Fibroblast of skin of right quadriceps (primary cell): ENCODE measurements around the gene SLC35F6.
"Not testable (repeated sequence)": the region's sequence is repeated elsewhere in the genome, so short reads cannot be mapped to it uniquely, and the experiment has no call there.

Experiments
- DNase-seq: peaks from one replicate; pipeline ENCODE4 v3.0.0-alpha.2; 2013

Gene SLC35F6

DNA sequence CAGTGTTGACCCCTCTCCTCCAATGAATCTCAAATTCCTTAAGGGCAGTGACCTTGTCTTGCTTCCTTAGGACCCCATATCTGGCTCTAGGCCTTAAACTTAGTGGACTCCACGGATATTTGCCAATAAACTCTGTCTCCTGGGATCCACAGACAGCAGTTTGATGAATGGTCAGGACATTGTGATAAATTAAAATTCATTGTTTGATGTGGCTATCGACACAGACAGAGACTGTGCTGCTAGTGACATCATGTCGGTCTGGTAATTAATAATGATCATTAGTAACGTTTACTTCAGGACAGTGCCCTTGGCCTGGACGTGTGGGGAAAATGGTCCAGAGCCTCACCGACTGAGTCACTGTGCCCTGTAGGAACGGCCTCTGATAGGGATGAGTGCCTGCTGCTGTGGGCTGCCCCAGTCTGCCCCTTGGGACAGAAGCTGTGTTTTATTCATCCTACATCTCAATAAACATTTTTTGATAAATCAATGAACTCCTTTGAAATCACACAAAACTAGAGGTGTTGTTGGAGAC is 5.2 kb upstream of the SLC35F6 start:
- no peak for DNase-seq

DNA sequence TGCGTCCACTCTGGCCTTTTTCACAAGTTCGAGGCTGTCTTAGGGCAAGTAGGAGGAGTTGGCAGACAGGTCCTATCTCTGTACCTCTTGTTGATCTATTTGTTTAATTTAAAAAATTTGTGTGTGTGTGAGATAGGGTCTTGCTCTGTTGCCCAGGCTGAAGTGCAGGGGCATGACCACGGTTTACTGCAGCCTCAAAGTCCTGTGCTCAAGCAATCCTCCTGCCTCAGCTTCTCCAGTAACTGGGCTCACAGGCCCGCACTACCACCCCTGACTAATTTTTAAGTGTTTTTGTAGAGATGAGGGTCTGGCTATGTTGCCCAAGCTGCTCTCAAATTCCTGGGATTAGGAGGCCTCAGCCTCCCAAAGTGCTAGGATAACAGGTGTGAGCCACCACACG is 4.2 kb upstream of the SLC35F6 start:
- DNase-seq, result no peak

DNA sequence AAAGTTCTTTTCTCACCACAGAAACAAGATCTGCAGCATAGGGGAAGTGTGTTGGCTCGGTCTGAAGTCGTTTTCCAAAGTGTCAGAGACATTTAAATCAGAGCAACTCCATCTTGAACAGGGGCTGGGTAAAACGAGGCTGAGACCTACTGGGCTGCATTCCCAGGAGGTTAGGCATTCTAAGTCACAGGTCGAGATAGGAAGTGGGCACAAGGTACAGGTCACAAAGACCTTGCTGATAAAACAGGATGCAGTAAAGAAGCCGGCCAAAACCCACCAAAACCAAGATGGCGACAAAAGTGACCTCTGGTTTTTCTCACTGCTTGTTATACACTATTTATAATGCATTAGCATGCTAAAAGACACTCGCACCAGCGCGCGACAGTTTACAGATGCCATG is 3.1 kb upstream of the SLC35F6 start:
- DNase-seq, result not testable (repeated sequence)

DNA sequence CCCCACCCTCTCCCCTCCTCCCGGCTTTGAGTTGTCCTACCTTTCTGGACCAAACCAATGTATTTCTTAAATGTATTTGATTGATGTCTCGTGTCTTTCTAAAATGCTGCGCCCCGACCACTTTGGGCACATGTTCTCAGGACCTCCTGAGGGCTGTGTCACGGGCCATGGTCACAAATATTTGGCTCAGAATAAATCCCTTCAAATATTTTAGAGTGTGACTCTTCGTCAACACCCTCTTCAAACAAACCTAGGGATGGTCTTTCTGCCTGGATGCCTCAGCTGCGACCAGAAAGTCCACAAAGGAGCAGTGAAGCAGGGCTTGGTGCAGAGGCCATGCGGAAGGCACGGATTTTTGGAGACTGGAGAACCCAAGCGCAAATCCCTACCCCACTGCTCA is 1.1 kb upstream of the SLC35F6 start:
- no peak for DNase-seq

DNA sequence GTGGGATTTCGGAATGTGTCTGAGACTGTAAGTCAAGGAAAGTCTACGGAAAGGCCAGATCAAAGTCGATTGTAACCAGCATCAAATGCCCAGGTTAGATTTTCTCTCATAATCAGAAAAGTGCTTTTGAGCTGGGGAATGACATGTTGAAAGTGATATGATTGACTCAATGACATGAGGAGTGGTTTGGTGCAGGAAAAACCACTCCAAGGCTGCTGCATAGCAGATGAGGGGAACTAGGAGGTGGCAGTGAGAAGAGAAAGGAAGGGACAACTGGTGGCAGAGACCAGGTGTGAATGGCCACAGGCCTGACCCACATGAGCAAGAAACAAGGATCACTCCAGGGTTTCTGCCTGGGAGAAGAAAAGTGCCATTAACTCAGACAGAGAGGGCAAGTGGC is 822 bp downstream of the SLC35F6 start:
- no peak for DNase-seq

DNA sequence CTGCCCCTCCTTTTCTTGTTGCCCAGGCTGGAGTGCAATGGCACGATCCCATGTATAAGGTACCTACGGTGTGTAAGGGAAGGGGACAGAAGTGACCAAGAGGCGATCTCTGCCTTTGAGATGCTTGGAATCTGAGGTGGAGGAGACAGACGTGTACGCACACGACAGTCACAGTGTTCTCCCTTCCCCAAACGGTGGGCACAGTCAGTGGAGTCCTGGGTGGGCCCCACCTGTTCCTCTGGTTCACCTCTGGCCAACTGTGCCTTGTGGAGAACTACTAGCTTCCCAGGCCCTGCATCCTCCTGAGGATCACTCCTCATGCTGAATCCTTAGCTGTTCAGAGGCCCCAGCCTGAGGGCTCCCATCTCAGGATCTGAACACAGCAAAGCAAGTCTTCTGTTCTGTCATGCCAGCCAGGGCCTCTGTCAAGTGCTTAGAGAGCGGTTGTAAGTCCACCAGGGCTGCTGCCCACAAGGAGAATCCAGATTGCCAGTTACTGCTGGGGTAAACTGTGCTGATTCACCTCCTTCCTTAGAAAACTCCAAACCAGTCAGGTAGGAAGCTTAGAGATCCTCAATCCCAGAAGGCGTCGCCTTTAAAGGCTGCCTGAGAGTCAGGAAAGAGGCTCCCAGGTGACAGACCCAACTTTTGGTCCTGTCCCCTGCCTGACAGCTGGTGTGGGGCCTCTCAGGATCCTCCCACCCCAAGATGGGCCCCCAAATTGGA is 1.6 kb downstream of the SLC35F6 start:
- DNase-seq, result no peak

DNA sequence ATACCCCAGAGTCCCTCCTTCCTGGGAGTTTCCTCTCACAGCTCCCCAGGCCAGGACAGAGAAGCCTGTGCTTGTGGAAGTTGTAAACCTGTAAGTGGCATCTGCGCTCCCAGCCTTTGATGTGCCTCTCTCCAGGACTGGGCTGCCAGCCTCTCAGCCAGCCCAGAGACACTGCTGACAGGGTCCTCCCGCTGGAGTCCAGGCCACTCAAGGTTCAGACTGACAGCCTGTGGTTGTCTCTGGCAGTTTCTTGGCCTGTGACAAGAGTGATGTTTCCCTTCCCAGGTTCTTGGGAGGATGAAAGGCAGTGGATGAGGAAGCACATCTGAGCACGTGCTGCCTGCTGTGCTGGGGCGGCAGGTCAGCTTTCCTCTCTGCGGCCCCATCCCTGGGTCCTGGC is 3.0 kb downstream of the SLC35F6 start:
- DNase-seq, result no peak

DNA sequence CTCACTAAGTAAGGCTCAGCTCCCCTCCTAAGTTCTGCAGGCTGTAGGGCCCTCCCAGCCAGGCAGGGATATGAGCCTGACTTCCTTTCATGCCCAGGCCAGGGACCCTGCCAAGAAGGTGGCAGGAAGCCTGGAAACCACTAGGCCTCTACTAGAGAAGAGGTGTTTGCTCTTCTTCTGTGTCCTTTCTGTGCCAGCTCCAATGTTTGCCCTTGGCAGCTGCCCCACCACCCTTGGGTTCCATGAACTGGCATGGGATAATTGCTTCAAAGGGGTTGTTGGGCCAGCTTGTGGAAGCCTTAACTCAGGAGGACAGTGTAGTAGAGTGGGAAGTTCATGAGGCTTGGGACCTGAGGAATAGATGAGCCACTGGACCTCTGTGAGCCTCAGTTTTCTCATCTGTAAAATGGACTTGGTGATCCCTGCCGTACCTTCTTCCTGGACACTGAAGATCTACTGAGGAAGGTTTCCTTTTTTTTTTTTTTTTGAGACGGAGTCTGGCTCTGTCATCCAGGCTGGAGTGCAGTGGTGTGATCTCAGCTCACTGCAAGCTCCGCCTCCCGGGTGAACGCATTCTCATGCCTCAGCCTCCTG is 3.9 kb downstream of the SLC35F6 start:
- no peak for DNase-seq

DNA sequence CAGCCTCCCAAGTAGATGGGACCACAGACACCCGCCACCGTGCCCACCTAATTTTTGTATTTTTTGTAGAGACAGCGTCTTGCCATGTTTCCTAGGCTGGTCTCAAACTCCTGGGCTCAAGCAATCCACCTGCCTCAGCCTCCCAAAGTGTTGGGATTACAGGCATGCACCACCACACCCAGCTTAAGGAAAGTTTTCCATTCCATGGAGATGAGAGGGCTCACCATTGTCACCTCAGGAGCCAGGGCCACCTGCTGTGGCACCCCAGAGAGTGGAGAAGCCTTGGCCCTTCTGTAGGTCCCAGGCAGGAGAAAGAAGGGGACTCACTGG is 4.6 kb downstream of the SLC35F6 start:
- DNase-seq, result no peak

DNA sequence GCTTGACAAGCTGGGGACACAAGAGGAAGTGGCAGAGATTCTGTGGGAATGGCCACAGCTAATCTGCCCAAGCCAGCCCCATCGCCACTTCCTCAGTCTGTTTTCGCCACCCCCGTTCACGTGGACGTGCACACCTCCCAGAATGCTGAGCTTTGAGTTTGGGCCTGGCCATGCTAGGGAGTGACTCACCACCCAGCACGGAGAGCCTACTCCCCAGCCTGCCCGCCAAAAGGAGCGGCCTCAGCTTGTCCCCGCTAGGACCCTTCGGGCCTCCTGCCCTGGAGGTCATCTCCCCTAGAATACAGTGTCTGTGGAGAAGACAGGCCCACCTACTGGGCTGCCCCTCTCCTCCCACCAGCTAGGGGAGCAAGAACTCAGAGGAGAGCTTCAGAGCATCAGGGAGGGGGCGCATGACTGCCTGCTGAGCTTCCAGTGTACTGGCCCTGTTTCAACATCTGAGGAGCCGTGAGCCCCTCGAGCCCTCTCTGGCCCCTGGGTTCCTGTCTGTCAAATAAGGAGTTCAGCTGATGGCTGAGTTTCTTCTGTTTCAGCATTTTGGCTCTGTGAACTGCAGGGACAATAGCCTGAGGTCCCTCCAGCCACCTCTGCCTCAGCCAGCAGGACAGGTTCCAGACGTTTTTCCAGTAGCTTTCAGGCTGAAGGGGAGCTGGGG is 5.1 kb downstream of the SLC35F6 start:
- DNase-seq, result no peak

DNA sequence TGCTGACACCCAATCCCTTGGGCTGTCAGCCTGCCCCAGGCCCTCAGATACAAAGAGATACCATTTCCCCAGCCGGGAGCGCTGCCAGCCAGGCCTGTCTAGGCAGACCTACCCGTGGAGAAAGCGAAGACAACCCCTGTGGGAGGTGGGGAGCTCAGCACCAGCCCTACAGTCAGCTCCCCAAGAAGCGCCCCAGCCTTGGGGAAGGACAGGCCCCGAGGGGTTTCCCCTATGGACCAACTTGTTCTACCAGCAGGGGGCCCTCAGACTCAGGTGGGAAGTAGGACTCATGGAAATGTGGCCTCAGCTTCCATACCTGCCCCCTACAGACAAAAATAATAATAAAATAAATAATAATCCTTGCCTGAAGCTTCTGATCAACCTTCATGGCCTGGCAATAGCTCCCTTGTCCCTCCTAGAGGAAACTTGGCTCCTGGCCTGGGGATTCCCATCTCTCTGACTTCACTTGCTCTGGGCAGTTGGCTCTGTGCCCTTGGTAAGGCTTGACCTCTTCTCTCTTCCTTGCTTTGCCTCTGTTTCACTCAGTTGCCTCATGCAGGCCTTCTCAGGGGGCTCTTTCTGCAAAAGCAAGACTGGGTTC is 7.0 kb downstream of the SLC35F6 start:
- DNase-seq, result peak; percentile 66

DNA sequence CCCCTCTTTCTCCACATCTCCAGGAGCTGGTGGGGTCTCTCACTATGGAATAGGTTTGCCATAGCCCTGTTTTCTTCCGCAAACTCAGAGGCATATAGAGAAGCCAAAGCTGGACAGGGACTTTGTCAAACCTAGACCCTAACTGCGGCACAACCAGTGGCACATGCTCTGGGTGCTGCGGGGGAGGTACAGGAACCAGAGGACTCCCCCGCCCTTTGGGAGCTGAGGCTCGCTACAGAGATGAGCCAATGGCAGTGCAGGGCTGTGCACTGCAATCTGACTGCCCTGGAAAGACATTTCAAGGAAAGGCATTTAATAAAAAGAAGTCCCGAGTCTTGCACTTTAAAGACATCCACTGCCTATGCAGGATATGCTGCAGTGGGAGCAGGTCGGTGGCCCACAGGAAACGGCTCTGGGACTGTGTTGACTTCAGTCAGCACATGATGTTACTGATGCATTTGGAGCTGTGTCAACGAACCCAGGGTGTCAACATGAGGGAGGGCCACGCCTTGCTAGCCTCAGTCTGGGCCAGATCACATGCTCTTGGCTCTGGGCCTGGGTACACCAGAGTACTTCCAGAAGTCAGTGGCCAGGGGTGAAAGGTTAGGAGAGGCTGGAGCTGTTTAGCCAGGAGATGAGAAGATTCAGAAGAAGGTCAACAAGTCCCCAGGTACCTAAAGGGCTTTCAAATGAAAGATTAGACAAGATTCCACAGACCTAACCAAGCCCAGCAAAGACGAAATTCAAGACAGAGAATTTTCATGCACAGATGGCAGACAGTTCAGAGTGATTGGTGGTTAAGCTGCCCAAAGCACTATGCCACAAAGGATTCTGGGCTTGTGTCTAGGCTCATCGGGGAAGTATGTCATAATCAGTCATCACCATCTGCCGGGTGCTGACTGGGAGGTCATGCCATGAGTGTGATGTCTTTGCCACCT is 8.2 kb downstream of the SLC35F6 start:
- DNase-seq, result no peak

DNA sequence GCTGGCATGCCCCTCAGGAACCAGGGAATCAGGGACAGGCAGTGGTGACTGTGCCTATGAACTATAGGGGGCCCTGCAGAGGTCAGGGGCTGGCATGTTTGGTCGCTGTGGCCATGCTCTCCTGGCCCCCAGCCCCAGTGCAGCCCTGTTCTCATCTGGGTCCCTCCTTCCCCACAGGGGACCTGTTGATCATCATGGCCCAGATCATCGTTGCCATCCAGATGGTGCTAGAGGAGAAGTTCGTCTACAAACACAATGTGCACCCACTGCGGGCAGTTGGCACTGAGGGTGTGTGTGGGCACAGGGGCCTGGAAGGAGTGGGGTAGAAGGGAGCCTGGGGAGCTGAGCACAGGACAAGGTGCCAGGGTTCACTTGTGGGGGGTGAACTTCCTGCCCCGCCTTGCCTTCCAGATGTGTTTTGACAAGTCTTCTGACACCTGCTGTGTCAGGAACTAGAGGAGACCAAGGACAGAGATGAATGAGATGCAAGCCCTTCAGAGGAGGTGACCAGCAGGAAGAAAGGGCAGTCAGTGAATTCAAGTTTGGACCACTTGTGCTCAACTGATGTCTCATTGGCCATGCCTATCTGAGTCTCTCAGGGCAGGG is 12.2 kb downstream of the SLC35F6 start:
- no peak for DNase-seq

DNA sequence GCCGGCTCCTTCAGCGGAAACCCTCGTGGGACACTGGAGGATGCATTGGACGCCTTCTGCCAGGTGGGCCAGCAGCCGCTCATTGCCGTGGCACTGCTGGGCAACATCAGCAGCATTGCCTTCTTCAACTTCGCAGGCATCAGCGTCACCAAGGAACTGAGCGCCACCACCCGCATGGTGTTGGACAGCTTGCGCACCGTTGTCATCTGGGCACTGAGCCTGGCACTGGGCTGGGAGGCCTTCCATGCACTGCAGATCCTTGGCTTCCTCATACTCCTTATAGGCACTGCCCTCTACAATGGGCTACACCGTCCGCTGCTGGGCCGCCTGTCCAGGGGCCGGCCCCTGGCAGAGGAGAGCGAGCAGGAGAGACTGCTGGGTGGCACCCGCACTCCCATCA is 14.0 kb downstream of the SLC35F6 start:
- DNase-seq, result no peak

DNA sequence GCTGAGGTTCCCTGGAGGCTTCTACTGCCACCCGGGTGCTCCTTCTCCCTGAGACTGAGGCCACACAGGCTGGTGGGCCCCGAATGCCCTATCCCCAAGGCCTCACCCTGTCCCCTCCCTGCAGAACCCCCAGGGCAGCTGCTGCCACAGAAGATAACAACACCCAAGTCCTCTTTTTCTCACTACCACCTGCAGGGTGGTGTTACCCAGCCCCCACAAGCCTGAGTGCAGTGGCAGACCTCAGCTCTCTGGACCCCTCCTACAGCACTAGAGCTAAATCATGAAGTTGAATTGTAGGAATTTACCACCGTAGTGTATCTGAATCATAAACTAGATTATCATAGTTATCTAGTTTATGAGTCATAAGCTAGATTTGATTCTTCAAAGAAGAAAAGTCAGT is 14.4 kb downstream of the SLC35F6 start:
- no peak for DNase-seq

DNA sequence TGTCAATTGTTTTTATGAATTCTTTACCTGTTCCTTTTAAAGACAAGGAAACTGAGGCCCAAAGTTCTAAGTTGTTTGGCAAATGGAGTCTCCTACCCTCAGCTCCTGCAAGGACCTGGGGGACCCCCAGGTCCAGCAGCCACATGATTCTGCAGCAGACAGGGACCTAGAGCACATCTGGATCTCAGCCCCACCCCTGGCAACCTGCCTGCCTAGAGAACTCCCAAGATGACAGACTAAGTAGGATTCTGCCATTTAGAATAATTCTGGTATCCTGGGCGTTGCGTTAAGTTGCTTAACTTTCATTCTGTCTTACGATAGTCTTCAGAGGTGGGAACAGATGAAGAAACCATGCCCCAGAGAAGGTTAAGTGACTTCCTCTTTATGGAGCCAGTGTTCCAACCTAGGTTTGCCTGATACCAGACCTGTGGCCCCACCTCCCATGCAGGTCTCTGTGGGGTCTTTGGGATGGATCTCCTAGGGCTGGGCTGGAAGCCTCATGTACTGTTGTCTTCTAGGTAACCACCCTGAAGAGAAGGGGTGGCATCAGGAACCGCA is 16.2 kb downstream of the SLC35F6 start:
- DNase-seq, result no peak

DNA sequence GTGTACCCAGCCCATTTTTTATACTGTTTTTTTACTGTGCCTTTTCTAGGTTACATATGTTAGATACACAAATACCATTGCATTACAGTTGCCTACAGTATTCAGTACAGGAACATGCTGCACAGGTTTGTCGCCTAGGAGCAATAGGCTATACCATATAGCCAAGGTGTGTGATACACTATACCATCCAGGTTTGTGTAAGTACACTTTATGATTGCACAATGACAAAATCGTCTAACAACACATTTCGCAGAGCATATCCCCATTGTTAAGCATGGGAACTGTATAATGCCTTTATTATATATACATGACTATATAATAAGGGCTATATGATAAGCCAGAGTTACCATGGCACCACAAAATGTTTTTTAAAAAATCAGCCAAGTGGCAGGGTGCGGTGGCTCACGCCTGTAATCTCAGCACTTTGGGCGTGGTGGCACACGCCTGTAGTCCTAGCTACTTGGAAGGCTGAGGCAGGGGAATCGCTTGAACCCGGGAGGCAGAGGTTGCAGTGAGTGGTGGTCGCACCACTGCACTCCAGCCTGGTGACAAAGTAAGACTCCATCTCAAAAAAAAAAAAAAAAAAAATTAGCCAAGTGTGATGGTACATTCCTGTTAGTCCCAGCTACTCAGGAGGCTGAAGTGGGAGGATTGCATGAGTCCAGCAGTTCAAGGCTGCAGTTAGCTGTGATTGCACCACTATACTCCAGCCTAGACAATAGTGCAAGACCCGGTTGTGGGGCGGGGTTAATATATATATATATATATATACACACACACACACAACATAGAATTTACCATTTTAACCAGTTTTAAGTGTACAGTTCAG is 19.0 kb downstream of the SLC35F6 start:
- no peak for DNase-seq

DNA sequence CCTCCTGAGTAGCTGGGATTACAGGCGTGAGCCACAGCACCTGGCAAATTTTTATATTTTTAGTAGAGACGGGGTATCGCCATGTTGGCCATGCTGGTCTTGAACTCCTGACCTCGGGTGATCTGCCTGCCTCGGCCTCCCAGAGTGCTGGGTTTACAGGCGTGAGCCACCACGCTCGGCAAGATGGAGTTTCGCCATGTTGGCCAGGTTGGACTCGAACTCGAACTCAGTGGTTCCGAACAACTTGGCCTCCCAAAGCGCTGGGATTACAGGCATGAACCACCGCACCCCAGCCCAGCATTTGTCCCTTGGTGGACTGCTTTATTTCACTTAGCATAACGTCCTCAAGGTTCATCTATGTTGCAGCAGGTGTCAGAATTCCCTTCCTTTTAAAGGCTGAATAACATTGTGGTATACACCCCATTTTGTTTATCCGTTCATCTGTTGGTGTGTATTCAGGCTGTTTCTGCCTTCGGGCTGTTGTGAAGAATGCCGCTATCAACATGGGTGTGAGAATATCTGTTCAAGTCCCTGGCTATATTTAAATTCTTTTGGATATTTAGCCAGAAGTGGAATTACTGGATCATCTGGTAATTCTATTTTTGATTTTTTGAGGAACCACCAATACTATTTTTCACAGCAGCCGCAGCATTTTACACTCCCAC is 20.6 kb downstream of the SLC35F6 start:
- DNase-seq, result no peak

DNA sequence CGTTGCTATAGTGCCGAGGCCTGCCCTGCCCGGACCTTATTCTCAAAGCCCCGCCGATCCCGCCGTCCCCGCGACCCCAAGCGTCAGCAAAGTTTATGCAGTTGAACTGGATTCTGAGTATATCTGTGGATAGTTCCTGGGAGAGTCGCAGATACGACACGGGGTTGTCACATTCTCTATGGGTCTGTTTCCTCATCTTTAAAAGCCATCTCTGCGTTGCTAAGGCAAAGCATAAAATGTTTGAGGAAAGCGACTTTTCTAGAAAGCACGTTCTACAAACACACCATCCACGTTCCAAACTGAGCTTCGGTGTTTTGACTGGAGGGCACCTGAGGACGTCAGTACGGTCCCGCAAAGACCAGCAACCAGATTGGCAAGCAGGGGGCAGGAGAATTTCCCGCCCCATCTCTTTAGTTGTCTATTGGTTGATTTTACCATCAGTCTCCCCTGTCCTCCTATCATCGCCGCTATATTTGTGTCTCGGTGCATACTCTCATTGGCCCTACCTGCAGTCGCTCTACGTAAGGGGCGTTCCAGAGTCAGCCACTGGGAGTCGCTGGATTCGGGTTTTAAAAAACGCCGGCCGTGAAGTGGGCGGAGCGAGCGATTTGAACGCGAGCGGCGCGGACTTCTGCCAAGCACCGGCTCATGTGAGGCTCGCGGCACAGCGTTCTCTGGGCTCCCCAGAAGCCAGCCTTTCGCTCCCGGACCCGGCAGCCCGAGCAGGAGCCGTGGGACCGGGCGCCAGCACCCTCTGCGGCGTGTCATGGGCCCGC is 21.5 kb downstream of the SLC35F6 start, which contains the start of gene CENPA:
TSS of gene CENPA (plus strand) at position 626 of the 776 bp plus-strand sequence. CDS start at position 767, 141 bp downstream.
- DNase-seq, result peak; percentile 100
